Hepatocyte (in vitro differentiated cells): Measurements from ENCODE around the gene KRT71. TPM values are rescaled to one million over a fixed set of nuclear protein-coding genes. Genes with fewer than 3 reads are reported as not detected.
A peak's percentile ranks its signal among the peaks of the same experiment; 100 is the strongest.

Experiments used
- DNase-seq: peaks from one replicate; pipeline ENCODE4 v3.0.0-alpha.2; 2016; ENCODE audit warnings: low spot score
- H2AFZ ChIP-seq: fragments of 200-600 bp; sonication (generic); 2 replicates; pipeline ENCODE4 v1.6.0; 2016; ENCODE audit warnings: antibody characterized with exemption, mild to moderate bottlenecking
- H3K27ac ChIP-seq: fragments of 200-600 bp; sonication (generic); 2 replicates; pipeline ENCODE4 v1.5.1; 2016; ENCODE audit warnings: mild to moderate bottlenecking
- H3K27me3 ChIP-seq: fragments of 200-600 bp; sonication (generic); 2 replicates; pipeline ENCODE4 v1.6.1; 2016
- H3K36me3 ChIP-seq: fragments of 200-600 bp; sonication (generic); replicated peaks from 2 replicates; pipeline ENCODE4 v1.5.1; 2016; ENCODE audit warnings: low read depth; ENCODE audit not compliant: insufficient read depth
- H3K4me1 ChIP-seq: fragments of 200-600 bp; sonication (generic); 2 replicates; pipeline ENCODE4 v1.5.1; 2016; ENCODE audit warnings: mild to moderate bottlenecking, moderate library complexity; ENCODE audit not compliant: insufficient read depth
- H3K4me2 ChIP-seq: fragments of 200-600 bp; sonication (generic); 2 replicates; pipeline ENCODE4 v1.6.0; 2016
- H3K4me3 ChIP-seq: fragments of 200-600 bp; sonication (generic); 2 replicates; pipeline ENCODE4 v1.5.1; 2016; ENCODE audit warnings: mild to moderate bottlenecking
- H3K79me2 ChIP-seq: fragments of 200-600 bp; sonication (generic); 2 replicates; pipeline ENCODE4 v1.6.0; 2017; ENCODE audit warnings: mild to moderate bottlenecking
- H3K9me2 ChIP-seq: fragments of 200-600 bp; sonication (generic); replicated peaks from 2 replicates; pipeline ENCODE4 v1.6.0; 2017; ENCODE audit warnings: mild to moderate bottlenecking; ENCODE audit not compliant: insufficient read depth
- H3K9me3 ChIP-seq: fragments of 200-600 bp; sonication (generic); 2 replicates; pipeline ENCODE4 v1.5.1; 2016; ENCODE audit warnings: low read depth, mild to moderate bottlenecking
- H4K20me1 ChIP-seq: fragments of 200-600 bp; sonication (generic); 2 replicates; pipeline ENCODE4 v1.6.0; 2016; ENCODE audit warnings: mild to moderate bottlenecking; ENCODE audit not compliant: insufficient read depth, poor library complexity, severe bottlenecking
- CTCF ChIP-seq: fragments of 200-600 bp; sonication (generic); IDR thresholded peaks from 2 replicates; pipeline ENCODE4 v1.5.1; 2016; ENCODE audit warnings: antibody characterized with exemption, mild to moderate bottlenecking; ENCODE audit not compliant: poor library complexity
- EZH2 ChIP-seq: fragments of 200-600 bp; sonication (generic); IDR thresholded peaks from 2 replicates; pipeline ENCODE4 v1.6.1; 2016; ENCODE audit warnings: antibody characterized with exemption, mild to moderate bottlenecking, borderline replicate concordance
- EZH2phosphoT487 ChIP-seq: fragments of 200-600 bp; sonication (generic); IDR thresholded peaks from one replicate; pipeline ENCODE4 v1.6.1; 2018; ENCODE audit warnings: antibody characterized with exemption, mild to moderate bottlenecking, low read depth, moderate library complexity; ENCODE audit not compliant: unreplicated experiment, severe bottlenecking
- WGBS: methylation state at CpG from one replicate; pipeline ENCODE4 v1.1.6; 2016; ENCODE audit warnings: low lambda C conversion rate; ENCODE audit errors: missing lambda C conversion rate; 5-methylcytosine and 5-hydroxymethylcytosine counted together
- polyA plus RNA-seq: library from polyadenylated mRNA; unstranded; fragments of >200 nt; fragmentation: Nextera tagmentation; extraction: Ambion mirVana; gene quantifications from 2 replicates; pipeline ENCODE4 v1.2.1, GENCODE V29; 2016
- total RNA-seq: library from RNA; depleted of rRNA; stranded (reverse); fragments of >200 nt; gene quantifications from 2 replicates; pipeline ENCODE4 v1.2.3, GENCODE V29; 2014

KRT71 gene
- total and polyA plus RNA-seq, 2 experiments from 2014 or later = not detected

- Histone ChIP-seq H3K4me3 (no peak overlapping the region), H3K36me3 (no peaks in the 10 kb centered on the region), H3K27ac (peak overlapping the region; percentile 29), H3K79me2 (no peaks in the 10 kb centered on the region), H3K9me2 (no peaks in the 10 kb centered on the region), H2AFZ (no peak overlapping the region), H3K27me3 (no peaks in the 10 kb centered on the region), H3K4me1 (no peaks in the 10 kb centered on the region), H3K4me2 (no peak overlapping the region), H4K20me1 (no peaks in the 10 kb centered on the region), H3K9me3 (no peaks in the 10 kb centered on the region)
- 89% methylated on average over 5 of the region's 5 CpGs for WGBS
- no peak for TF ChIP-seq EZH2
- DNase-seq = no peak
Measured at GRCh38 chr12:52552055-52552454, 890 bp downstream of the KRT71 start.

- TF ChIP-seq CTCF = no peak
- TF ChIP-seq EZH2phosphoT487 = no peak
- no peak for TF ChIP-seq EZH2
- no peaks in the 10 kb centered on the region for H3K79me2 ChIP-seq
- H3K4me2 ChIP-seq = no peak overlapping the region
- H3K27ac ChIP-seq = no peak overlapping the region
- H3K4me1 ChIP-seq = no peaks in the 10 kb centered on the region
- H3K4me3 ChIP-seq = no peak overlapping the region
- no peaks in the 10 kb centered on the region for H3K9me2 ChIP-seq
- 38% methylated on average over 6 of the region's 6 CpGs for WGBS
- H2AFZ ChIP-seq = no peak overlapping the region
- DNase-seq = peak; percentile 58
- no peaks in the 10 kb centered on the region for H3K36me3 ChIP-seq
- no peaks in the 10 kb centered on the region for H4K20me1 ChIP-seq
- H3K9me3 ChIP-seq = no peaks in the 10 kb centered on the region
- no peaks in the 10 kb centered on the region for H3K27me3 ChIP-seq
Measured at GRCh38 chr12:52551216-52551865, 1.6 kb downstream of the KRT71 start.

- 83% methylated on average over 15 of the region's 15 CpGs for WGBS
- no peak for DNase-seq
- no peaks in the 10 kb centered on the region for H3K79me2 ChIP-seq
- no peaks in the 10 kb centered on the region for H4K20me1 ChIP-seq
- H3K4me2 ChIP-seq = no peak overlapping the region
- H3K4me3 ChIP-seq = no peak overlapping the region
- H3K27me3 ChIP-seq = no peaks in the 10 kb centered on the region
- no peak overlapping the region for H3K27ac ChIP-seq
- no peaks in the 10 kb centered on the region for H3K9me2 ChIP-seq
- no peak for TF ChIP-seq EZH2phosphoT487
- TF ChIP-seq EZH2 = no peak
- TF ChIP-seq CTCF = no peak
- no peaks in the 10 kb centered on the region for H3K9me3 ChIP-seq
- no peaks in the 10 kb centered on the region for H3K4me1 ChIP-seq
- no peak overlapping the region for H2AFZ ChIP-seq
- no peaks in the 10 kb centered on the region for H3K36me3 ChIP-seq
Measured at GRCh38 chr12:52546126-52546525, 6.8 kb downstream of the KRT71 start.

GRCh38 chr12:52543985-52544883, 8.7 kb downstream of the KRT71 start:
- Histone ChIP-seq H3K9me3 (no peaks in the 10 kb centered on the region), H3K79me2 (no peaks in the 10 kb centered on the region), H3K4me2 (no peak overlapping the region), H3K27ac (no peak overlapping the region), H2AFZ (no peak overlapping the region), H3K4me3 (no peak overlapping the region), H4K20me1 (no peaks in the 10 kb centered on the region), H3K27me3 (no peaks in the 10 kb centered on the region), H3K4me1 (peaks cover 9% of the 10 kb centered on the region), H3K9me2 (no peaks in the 10 kb centered on the region), H3K36me3 (no peaks in the 10 kb centered on the region)
- TF ChIP-seq EZH2 (no peak), EZH2phosphoT487 (no peak), CTCF (no peak)
- WGBS = 93% methylated on average over 17 of the region's 17 CpGs
- DNase-seq = no peak
